SH-SY5Y (cell line): Measurements from ENCODE around the gene WDR5B.

Experiments used
- GATA2 ChIP-seq: IDR thresholded peaks from 2 replicates; pipeline ENCODE4 v1.6.1; 2011; ENCODE audit warnings: mild to moderate bottlenecking, low read depth, low read length
- GATA3 ChIP-seq: IDR thresholded peaks from 2 replicates; pipeline ENCODE4 v1.6.1; 2011; ENCODE audit warnings: low read depth, mild to moderate bottlenecking, low read length, moderate library complexity

DNA sequence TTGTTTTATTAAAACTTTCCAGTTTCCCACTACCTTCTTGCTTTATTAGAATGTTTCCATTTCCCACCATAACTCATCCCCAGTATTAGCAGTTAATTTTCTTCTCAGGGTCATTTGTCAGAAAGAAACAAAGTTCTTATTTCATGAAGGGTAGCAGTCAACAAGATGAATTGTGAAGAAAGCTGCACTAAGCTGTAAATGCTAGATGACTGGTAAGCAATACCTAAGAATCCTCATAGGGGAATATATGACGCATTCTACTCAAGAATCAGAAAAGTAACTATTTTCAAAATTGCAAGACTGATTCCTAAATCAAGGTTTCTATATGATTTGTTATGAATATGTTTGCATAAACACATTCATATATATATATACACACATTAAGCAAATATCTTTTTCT, 48.8 kb upstream of the WDR5B start:
- TF ChIP-seq GATA2 (no peak), GATA3 (no peak)
